K562 (cell line): ENCODE measurements around the gene IFT52. TPM values are rescaled to one million over a fixed set of nuclear protein-coding genes. Genes with fewer than 3 reads are reported as not detected.

Source experiments
- ARID4B ChIP-seq: sonication (generic); formaldehyde crosslinking; IDR thresholded peaks from 2 replicates; pipeline ENCODE4 v1.8.0; 2022; ENCODE audit warnings: mild to moderate bottlenecking, missing genetic modification reagents
- CEBPG ChIP-seq, 3 experiments: fragments of 200-800 bp in 1 of 3; sonication (Bioruptor generic) in 1 of 3; sonication (generic) in 1 of 3; formaldehyde crosslinking in 1 of 3; IDR thresholded peaks in 2 of 3; conservative IDR thresholded peaks in 1 of 3; 2 replicates each; pipeline versions ENCODE4 v1.6.1 to v1.8.0; 2016 to 2022; ENCODE audit warnings: missing compliant biosample characterization in 2 of 3, missing genetic modification characterization in 2 of 3, mild to moderate bottlenecking in 1 of 3, missing genetic modification reagents in 1 of 3
- CREM ChIP-seq: IDR thresholded peaks from 2 replicates; pipeline ENCODE4 v1.6.1; 2014; ENCODE audit warnings: antibody characterized with exemption, low read depth
- ESRRA ChIP-seq: fragments of 450-650 bp; IDR thresholded peaks from 2 replicates; pipeline ENCODE4 v1.6.1; 2014; ENCODE audit warnings: low read depth, mild to moderate bottlenecking, moderate library complexity, borderline replicate concordance
- HCFC1 ChIP-seq: IDR thresholded peaks from 2 replicates; pipeline ENCODE4 v1.6.1; 2012; ENCODE audit warnings: low read depth, low read length, improper control_type of control experiment
- HLTF ChIP-seq: fragments of 450-650 bp; IDR thresholded peaks from 2 replicates; pipeline ENCODE4 v1.6.1; 2016
- KAT8 ChIP-seq: fragments of 450-650 bp; IDR thresholded peaks from 2 replicates; pipeline ENCODE4 v1.6.1; 2016; ENCODE audit warnings: low read depth, mild to moderate bottlenecking
- MAFF ChIP-seq: IDR thresholded peaks from 2 replicates; pipeline ENCODE4 v1.6.1; 2012; ENCODE audit warnings: low read length, improper control_type of control experiment
- NELFE ChIP-seq: IDR thresholded peaks from 2 replicates; pipeline ENCODE4 v1.6.1; 2011; ENCODE audit warnings: mild to moderate bottlenecking; ENCODE audit not compliant: insufficient read depth, insufficient read length
- PHF20 ChIP-seq: fragments of 450-650 bp; IDR thresholded peaks from 2 replicates; pipeline ENCODE4 v1.6.1; 2018; ENCODE audit not compliant: partially characterized antibody
- PML ChIP-seq: IDR thresholded peaks from 2 replicates; pipeline ENCODE4 v1.6.1; 2012; ENCODE audit warnings: low read length, inconsistent platforms
- POLR2A ChIP-seq: fragments of 450-650 bp; conservative IDR thresholded peaks from 2 replicates; pipeline ENCODE4 v1.6.1; 2016
- SMAD2 ChIP-seq: fragments of 150-350 bp; IDR thresholded peaks from 2 replicates; pipeline ENCODE4 v1.6.1; 2014; ENCODE audit warnings: low read depth, mild to moderate bottlenecking, low read length
- SRSF1 ChIP-seq: fragments of 200-400 bp; formaldehyde crosslinking; IDR thresholded peaks from 2 replicates; pipeline ENCODE4 v1.6.1; 2017; ENCODE audit warnings: mild to moderate bottlenecking, low read depth, low read length, moderate library complexity
- TFAM ChIP-seq: fragments of 250-450 bp; sonication (Bioruptor Pico); conservative IDR thresholded peaks from 2 replicates; pipeline ENCODE4 v1.5.0; 2021; ENCODE audit warnings: mild to moderate bottlenecking, moderate library complexity
- ZNF24 ChIP-seq: fragments of 450-650 bp; IDR thresholded peaks from 2 replicates; pipeline ENCODE4 v1.6.1; 2016
- ZNF449 ChIP-seq: fragments of 250-450 bp; sonication (Bioruptor Pico); IDR thresholded peaks from 2 replicates; pipeline ENCODE4 v1.8.0; 2022; ENCODE audit warnings: moderate library complexity, mild to moderate bottlenecking, inconsistent platforms
- ZNF589 ChIP-seq: fragments of 200-800 bp; sonication (Bioruptor generic); IDR thresholded peaks from 2 replicates; pipeline ENCODE4 v1.6.1; 2016; ENCODE audit warnings: low read depth, missing genetic modification characterization, missing compliant biosample characterization
- ZNF785 ChIP-seq: fragments of 250-450 bp; sonication (Bioruptor Pico); IDR thresholded peaks from 2 replicates; pipeline ENCODE4 v1.4.0; 2020; ENCODE audit warnings: mild to moderate bottlenecking
- polyA plus RNA-seq, 8 experiments: library from polyadenylated mRNA; depleted of rRNA in 4 of 8; stranded (reverse) in 5 of 8; unstranded in 3 of 8; fragments of >200 nt; fragmentation: Nextera tagmentation in 2 of 8; fragmentation: Illumina TruSeq in 1 of 8; extraction: Ambion mirVana in 2 of 8; extraction: Trizol in 1 of 8; gene quantifications; 2 replicates each; pipeline versions ENCODE4 v1.2.1 to v1.2.3, GENCODE V29; 2011 to 2014; ENCODE audit warnings: inconsistent platforms in 1 of 8, missing spikeins in 1 of 8
- total RNA-seq, 7 experiments: library from RNA; depleted of rRNA in 6 of 7; stranded (reverse); fragments of >200 nt in 6 of 7; fragmentation: Illumina TruSeq in 2 of 7; extraction: Trizol in 2 of 7; gene quantifications; 2 replicates each; pipeline versions ENCODE4 v1.2.1 to v1.2.3, GENCODE V29; 2011 to 2021; ENCODE audit warnings: low replicate concordance in 1 of 7
- TF ChIP-seq, protein P1 (sequence below): sonication (generic); formaldehyde crosslinking; IDR thresholded peaks from 2 replicates; pipeline ENCODE4 v1.8.0; 2022; ENCODE audit warnings: missing genetic modification reagents, mild to moderate bottlenecking, borderline replicate concordance
- TF ChIP-seq, protein P2 (sequence below): fragments of 450-650 bp; formaldehyde crosslinking; IDR thresholded peaks from 2 replicates; pipeline ENCODE4 v1.4.0; 2020; ENCODE audit warnings: mild to moderate bottlenecking, moderate library complexity

The IFT52 gene
- total and polyA plus RNA-seq, 9 of the 15 experiments (the other 6 are each of a cell fraction or from before 2014, with no cell fraction given) = 11.0 to 31.4 (median 20.4) TPM

- TF ChIP-seq NELFE (no peak), POLR2A (no peak), ZNF449 (CRISPR knock-in tag) (no peak), CREM (peak; percentile 94), PML (peak; percentile 90), TFAM (CRISPR knock-in tag) (no peak), CEBPG (CRISPR knock-in tag; IDR thresholded peaks at IDR 0.05) (no peak; the same call in 1 of the 2 replicates), CEBPG (tag; conservative IDR thresholded peaks at IDR 0.05 in 1 of 2, IDR thresholded peaks at IDR 0.05 in 1 of 2) (peak; percentile 20 to 45; a peak in 2 of 4 replicates), ZNF785 (CRISPR knock-in tag) (no peak), KAT8 (no peak), ARID4B (no peak), SMAD2 (no peak), PHF20 (no peak), ZNF589 (peak; percentile 74; the same call in 1 of the 2 replicates), SRSF1 (no peak), HCFC1 (no peak), ZNF24 (no peak), ESRRA (peak; percentile 77; the same call in 1 of the 2 replicates), MAFF (no peak), HLTF (no peak)
- TF ChIP-seq, protein P1, sequence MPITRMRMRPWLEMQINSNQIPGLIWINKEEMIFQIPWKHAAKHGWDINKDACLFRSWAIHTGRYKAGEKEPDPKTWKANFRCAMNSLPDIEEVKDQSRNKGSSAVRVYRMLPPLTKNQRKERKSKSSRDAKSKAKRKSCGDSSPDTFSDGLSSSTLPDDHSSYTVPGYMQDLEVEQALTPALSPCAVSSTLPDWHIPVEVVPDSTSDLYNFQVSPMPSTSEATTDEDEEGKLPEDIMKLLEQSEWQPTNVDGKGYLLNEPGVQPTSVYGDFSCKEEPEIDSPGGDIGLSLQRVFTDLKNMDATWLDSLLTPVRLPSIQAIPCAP (CRISPR knock-in tag) = no peak
- TF ChIP-seq, protein P2, sequence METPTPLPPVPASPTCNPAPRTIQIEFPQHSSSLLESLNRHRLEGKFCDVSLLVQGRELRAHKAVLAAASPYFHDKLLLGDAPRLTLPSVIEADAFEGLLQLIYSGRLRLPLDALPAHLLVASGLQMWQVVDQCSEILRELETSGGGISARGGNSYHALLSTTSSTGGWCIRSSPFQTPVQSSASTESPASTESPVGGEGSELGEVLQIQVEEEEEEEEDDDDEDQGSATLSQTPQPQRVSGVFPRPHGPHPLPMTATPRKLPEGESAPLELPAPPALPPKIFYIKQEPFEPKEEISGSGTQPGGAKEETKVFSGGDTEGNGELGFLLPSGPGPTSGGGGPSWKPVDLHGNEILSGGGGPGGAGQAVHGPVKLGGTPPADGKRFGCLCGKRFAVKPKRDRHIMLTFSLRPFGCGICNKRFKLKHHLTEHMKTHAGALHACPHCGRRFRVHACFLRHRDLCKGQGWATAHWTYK (CRISPR knock-in tag) = no peak
Measured at GRCh38 chr20:43690943-43691598, 100.3 kb downstream of the IFT52 start (continued).
